ENCODE measurements around the gene SOX6. TPM values are rescaled to one million over a fixed set of nuclear protein-coding genes. Genes with fewer than 3 reads are reported as not detected.

Gene SOX6
- total RNA-seq, 1 experiment from 2014 or later = not detected

DNA sequence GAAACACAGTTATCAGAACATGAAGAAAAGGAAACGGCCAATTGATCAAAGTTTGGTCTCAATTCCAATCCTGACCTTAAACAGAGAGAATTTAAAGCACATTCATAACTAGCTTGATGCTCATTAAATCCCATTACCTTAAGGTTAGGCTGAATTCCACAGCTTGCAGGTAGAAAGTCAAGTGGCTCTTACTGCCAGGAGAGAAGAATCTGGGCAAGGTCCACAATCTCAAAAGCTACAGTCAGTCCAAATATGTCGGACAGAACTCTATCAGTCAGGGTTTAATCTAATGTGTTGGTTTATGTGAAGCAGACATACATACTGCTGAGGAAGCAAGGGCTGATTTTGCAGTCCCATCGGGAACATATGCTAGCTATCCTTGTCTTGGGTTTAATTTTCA is 348.8 kb downstream of the SOX6 start:
- H3K4me3 ChIP-seq = no peak overlapping the region
- H3K27me3 ChIP-seq = no peaks in the 10 kb centered on the region
- no peaks in the 10 kb centered on the region for H3K9me3 ChIP-seq
- DNase-seq = no peak
- H3K36me3 ChIP-seq = no peaks in the 10 kb centered on the region

DNA sequence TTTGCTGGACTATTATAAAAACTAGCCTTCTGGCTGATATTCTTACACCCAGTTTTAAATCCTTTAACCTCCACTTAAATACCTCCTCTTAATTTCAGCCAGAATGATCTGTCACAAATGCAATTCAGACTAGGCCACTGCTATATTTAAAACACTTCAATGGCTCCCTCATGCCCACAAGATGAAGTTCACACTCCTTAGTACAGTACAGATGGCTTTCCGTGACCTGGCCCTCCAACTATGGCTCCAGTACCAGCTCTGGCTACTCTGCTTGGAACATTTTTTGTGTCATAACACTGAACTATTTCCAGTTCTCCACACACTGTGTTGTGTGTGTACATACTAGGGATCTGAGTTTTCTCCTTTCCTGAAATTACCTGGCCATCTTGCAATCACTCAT is 353.4 kb downstream of the SOX6 start:
- H3K4me3 ChIP-seq = no peak overlapping the region
- no peak for DNase-seq

DNA sequence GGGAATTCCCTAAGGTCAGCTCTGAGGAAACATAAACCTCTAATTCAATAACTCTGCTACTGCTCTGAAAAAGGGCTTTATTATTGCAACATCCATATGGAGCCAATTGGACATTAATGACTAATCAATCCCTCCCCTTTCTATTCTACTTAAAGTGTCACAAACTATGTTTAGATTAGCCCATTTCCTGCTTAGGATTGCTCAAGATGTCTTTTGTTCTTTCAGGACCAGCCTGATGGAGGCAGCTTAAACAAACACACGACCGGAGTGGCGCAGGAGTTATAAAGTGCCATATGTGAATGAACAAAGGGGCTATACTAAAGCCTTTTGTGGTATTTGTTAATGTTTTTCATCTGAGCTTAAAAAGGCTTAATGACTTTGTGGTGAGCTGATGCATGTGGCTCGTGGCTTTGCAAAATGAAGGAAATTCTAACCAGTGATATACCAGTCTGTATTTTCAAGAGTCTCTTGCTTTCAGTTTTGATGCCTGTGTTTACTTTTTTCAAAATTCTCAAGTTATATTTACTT is 354.4 kb downstream of the SOX6 start:
- H3K4me3 ChIP-seq = peak overlapping the region; percentile 14; the same call in 1 of the 2 replicates
- DNase-seq = peak; percentile 30
- no peaks in the 10 kb centered on the region for H3K9me3 ChIP-seq
- no peaks in the 10 kb centered on the region for H3K27me3 ChIP-seq
- H3K36me3 ChIP-seq = no peaks in the 10 kb centered on the region

More for the DNA sequence above, 353.4 kb downstream of the SOX6 start:
- Histone ChIP-seq H3K36me3 (no peaks in the 10 kb centered on the region), H3K27me3 (no peaks in the 10 kb centered on the region), H3K9me3 (no peaks in the 10 kb centered on the region)

DNA sequence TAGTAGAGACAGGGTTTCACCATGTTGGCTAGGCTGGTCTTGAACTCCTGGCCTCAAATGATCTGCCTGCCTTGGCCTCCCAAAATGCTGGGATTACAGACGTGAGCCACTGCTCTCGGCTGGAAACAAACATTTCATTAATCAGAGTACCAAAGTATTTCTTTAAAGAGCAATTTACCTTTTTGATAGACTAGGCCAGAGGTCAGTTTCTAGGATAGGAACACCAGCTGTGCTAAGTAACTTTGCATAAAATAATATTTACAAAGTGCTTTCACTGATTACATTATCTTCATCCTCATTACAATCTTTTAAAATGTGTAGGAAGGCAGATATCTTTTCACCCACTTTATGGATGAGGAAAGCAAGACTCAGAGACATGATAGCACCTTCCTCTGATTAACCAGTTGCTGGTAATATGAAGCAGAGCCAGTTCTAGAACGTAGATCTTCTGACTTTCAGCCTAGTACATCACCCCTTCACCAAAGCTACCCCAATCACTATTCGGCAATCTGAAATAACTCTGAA is 355.2 kb downstream of the SOX6 start:
- Histone ChIP-seq H3K4me3 (no peak overlapping the region), H3K36me3 (no peaks in the 10 kb centered on the region), H3K9me3 (no peaks in the 10 kb centered on the region), H3K27me3 (no peaks in the 10 kb centered on the region)
- no peak for DNase-seq

DNA sequence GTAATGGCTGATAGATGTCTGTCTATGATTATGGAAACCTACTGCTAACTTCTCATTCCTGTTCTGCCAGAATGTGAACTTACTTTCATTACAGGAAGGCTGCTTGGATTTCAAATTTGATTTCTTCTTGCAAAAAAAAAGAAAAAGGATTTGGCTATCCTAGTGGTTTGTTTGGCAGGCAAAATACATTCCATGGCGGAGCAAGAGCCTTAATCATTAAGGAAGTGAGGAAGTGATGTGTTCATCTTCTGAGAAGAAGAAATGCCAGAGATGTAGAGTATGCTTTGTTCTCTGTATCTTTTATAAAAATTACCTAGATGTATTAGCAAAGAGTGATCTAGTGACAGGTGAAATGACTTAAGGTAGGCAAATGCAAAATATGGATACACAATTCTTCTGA is 356.3 kb downstream of the SOX6 start:
- Histone ChIP-seq H3K27me3 (no peaks in the 10 kb centered on the region), H3K36me3 (no peaks in the 10 kb centered on the region), H3K4me3 (no peak overlapping the region), H3K9me3 (no peaks in the 10 kb centered on the region)
- DNase-seq = peak; percentile 34

DNA sequence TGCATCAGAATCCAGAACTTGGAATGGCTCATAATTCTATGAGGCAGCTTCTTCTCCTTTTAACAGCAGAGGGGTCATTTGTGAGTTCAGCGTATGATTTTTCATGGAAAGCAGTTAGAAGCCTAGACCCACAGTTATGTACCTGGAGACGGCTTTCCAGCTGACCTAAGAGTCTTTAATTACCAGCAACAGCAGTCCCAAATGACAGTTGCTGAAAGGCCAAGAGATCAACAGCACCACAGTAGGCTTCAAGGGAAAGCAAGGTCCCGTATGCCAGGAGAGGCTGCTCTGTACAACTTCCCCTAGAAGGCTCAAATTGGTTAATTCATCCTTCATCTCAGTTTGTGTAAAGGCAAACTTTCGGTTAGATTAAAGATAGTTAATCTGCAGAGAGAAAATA is 363.0 kb downstream of the SOX6 start:
- Histone ChIP-seq H3K4me3 (no peak overlapping the region), H3K36me3 (no peaks in the 10 kb centered on the region), H3K27me3 (no peaks in the 10 kb centered on the region), H3K9me3 (no peaks in the 10 kb centered on the region)
- no peak for DNase-seq

DNA sequence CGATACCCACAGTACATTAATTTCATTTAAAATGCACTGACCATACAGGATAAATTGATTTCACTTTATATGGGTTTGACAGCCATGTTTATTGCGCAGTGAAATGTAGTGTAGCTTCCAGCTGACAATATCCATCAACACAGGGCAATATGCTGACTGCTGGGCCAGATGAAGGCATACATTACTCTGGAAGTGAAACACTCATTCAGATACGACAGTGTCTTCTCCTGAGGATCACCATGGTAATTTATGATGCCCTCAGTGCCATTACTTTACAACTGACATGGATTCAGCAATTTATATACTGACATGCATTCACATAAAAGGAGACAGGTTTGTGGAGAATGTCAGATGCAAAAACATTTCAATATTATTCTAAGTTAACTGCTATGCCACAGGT is 365.1 kb downstream of the SOX6 start:
- Histone ChIP-seq H3K36me3 (no peaks in the 10 kb centered on the region), H3K9me3 (no peaks in the 10 kb centered on the region), H3K27me3 (no peaks in the 10 kb centered on the region), H3K4me3 (no peak overlapping the region)
- DNase-seq = no peak

DNA sequence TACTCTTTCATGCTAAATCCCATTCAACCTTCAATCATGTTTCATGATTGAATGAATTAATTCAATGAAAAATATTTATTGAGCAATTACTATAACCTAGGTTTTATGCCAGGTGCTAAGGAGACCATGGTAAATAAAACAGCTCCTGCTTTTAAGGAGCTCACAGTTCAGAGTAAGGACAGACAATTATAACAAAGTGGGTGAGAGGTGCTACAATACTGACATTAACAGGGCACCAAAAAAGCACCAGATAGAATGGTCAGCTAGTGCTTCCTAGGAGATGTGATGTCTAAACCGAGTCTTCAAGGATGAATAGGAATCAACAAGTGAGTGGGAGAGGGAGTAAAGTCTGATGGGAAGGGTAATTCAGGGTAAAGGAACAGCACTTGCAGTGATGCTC is 366.7 kb downstream of the SOX6 start:
- DNase-seq = no peak
- H3K27me3 ChIP-seq = no peaks in the 10 kb centered on the region
- no peak overlapping the region for H3K4me3 ChIP-seq
- H3K9me3 ChIP-seq = no peaks in the 10 kb centered on the region
- H3K36me3 ChIP-seq = no peaks in the 10 kb centered on the region

DNA sequence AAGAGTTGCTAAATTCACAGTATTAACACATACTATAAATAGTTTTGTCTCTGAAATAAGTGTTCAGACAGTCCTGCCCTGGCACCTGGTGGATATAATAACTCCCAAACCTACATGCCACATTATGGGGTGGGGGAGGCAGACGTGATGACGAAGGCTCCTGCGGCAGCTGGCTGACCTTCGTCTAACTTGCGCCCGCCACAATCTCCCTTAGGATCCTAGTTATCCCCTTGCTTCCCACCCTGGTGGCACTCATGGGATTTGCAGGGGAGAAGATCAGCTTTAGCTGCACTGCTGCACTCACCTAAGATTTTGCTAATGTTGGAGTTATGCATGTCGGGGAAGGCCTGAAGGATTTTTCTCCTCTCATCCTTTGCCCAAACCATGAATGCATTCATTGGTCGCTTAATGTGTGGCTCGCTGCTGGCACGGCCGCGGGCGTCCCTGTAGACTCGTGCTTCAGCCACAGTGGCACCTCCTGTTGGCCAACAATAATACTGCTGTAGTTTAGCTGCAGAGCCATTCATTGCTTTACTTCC is 367.6 kb downstream of the SOX6 start:
- DNase-seq = no peak
- H3K36me3 ChIP-seq = no peaks in the 10 kb centered on the region
- H3K27me3 ChIP-seq = no peaks in the 10 kb centered on the region
- H3K4me3 ChIP-seq = no peak overlapping the region
- no peaks in the 10 kb centered on the region for H3K9me3 ChIP-seq

DNA sequence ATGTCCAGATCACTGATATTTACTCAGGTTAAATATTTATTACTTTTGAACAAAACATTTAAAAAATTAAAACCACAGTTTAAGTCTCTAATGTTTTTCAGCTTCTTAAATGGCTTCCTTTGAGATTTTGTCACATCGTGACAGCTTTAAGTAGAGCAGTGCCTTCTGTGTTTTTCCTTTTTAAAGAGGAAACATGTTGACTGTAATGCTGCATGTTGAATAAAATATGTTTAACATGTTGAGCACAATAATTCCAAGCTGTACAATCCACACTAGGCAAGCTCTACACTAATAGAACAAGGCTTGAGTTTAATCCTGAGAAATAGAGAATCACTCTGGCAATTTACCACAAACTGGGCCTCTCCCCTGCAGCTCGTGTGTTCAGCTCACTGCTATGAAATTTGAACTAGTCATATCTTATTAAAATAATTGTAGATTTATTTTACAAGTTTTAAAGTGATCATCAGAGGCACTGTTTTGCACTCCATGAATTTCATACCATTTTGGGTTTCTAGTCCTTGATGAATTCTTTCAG is 368.3 kb downstream of the SOX6 start:
- H3K36me3 ChIP-seq = no peaks in the 10 kb centered on the region
- H3K4me3 ChIP-seq = no peak overlapping the region
- H3K9me3 ChIP-seq = no peaks in the 10 kb centered on the region
- H3K27me3 ChIP-seq = no peaks in the 10 kb centered on the region
- no peak for DNase-seq

DNA sequence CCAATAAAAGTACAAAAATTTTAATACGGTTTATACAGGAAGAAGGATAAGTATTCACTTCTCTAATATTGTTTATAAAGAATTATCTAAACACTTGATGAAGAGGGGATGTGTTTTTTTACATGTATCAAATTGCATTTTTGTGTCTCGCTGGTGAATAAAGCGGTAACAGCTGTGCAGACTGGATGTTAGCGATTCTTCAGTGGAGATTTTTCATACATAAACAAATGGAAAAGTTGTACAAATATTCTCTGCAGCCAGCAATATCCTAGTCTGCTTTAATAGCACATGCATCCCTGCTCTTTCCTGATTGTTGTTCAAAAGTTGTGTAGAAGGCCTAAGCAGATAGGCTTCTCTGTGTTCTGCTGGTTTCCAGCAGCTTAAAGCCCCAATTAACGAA is 369.3 kb downstream of the SOX6 start:
- H3K36me3 ChIP-seq = no peaks in the 10 kb centered on the region
- no peak for DNase-seq
- no peak overlapping the region for H3K4me3 ChIP-seq
- H3K9me3 ChIP-seq = no peaks in the 10 kb centered on the region
- H3K27me3 ChIP-seq = no peaks in the 10 kb centered on the region

DNA sequence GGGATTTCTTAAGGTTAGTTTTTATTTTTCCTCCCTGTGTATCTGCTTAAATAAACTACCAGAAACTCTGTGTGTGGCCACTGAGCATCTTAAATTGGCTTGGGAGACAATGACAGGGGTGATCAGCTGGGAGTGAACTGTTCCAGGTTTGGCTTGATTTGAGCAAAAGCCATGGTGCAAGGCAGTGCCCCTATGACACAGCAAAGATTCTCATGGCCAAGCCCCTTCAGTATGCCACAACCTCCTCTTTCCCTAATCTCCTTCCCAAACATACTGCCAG is 370.5 kb downstream of the SOX6 start:
- DNase-seq = no peak
- no peak overlapping the region for H3K4me3 ChIP-seq
- no peaks in the 10 kb centered on the region for H3K36me3 ChIP-seq
- no peaks in the 10 kb centered on the region for H3K27me3 ChIP-seq
- H3K9me3 ChIP-seq = no peaks in the 10 kb centered on the region

DNA sequence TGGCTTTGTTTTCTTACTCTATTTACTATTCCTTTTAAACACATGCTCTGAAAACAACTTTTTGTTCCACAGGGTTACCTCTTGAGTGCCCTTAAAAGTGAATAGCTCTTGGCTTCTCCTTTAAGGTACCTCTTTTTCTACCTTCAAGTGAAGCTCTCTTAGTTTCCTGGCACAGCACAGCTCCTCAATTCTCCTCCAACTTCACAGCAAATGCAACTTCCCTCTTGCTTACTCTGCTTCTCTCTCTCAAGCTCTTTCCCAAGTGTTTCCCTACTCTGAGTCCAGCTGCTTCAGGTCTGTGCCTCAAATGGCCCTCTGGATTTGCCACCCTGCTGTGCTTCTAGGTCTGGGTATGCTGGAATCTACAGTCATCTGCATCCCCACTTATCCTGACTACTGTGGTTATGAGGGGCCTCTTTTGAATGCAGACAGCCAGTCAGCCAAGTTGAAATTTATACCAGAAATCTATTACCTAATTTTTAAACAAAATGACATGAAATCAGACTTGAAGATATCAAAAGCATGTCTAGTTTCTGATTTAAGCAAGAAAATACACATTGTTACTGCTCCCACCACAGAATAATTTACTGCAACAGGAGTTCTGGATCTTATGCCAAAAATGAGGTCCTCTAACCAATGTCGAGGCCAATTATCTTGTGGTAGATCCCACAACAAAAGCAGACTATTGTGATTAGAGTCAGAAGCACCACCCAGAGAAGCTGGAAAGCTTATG is 371.1 kb downstream of the SOX6 start:
- DNase-seq = no peak
- Histone ChIP-seq H3K4me3 (no peak overlapping the region), H3K9me3 (no peaks in the 10 kb centered on the region), H3K27me3 (no peaks in the 10 kb centered on the region), H3K36me3 (no peaks in the 10 kb centered on the region)

DNA sequence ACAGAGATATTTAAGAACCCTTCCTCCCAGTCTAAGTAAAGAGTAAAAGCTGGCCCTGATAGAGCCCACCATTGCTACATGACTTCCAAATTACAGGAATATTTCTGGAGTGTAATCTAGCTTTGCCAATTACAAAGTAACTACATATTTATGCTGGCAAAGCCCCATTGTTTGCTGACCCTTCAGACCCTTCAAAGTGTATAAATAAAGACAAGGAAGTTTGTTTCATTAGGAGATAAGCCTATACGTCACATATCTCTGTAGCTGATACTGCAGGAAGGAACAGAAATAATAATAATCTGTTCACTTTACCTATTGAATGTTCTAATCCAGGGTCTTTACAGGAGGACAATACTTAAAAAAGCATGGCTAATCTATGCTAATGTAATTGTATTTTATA is 375.1 kb downstream of the SOX6 start:
- Histone ChIP-seq H3K27me3 (no peaks in the 10 kb centered on the region), H3K9me3 (no peaks in the 10 kb centered on the region), H3K36me3 (no peaks in the 10 kb centered on the region), H3K4me3 (no peak overlapping the region)
- no peak for DNase-seq

DNA sequence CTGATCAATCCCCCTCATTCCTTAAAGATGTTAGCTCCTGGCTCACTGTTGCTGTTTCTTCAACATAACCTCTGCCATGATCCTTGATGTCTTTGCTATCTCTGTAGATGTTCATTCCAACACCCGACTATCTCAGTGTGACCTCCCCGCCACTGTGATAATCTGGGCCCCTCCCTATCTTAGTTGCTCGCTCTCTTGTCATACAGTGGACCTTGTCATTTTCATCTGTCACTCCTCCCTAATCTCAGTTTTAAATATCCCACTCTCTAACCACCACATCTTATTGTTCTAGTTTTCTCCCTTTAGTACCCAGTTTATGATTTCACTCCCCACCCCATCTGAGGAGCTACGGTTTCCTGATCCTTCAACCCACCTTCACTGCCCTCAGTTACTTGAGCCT is 379.2 kb downstream of the SOX6 start:
- no peaks in the 10 kb centered on the region for H3K36me3 ChIP-seq
- DNase-seq = no peak
- H3K4me3 ChIP-seq = no peak overlapping the region

DNA sequence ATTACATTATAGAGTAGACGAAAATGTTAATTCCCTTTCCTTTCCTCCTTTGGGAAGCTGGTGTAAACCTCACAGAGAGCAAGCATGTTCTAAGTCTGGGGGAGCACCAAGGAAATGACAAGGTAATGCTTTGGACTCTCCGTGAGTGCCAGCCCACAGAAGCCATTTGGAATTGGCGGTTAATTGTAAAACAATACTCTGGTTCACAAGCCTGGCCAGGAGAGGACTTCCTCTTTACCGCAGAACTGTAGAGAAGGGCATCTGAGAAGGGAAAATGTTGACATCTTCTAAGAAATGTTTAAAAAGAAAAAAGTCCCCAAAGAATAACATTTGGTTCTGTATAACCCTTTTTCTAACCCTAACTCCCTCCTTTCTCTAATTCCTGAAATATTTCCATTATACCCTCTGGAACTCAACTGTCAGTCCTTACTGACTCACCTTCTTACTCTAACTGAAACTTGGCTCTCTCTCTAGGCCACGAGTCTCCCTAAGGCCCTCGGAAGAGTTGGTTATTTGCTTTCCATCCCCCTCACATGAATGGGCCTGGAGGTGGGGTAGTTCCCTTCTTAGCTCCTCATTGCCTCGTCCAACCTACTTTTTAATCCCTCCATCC is 379.8 kb downstream of the SOX6 start:
- DNase-seq = peak; percentile 48
- H3K36me3 ChIP-seq = no peaks in the 10 kb centered on the region
- H3K9me3 ChIP-seq = no peaks in the 10 kb centered on the region
- no peaks in the 10 kb centered on the region for H3K27me3 ChIP-seq
- H3K4me3 ChIP-seq = no peak overlapping the region

More for the DNA sequence above, 379.2 kb downstream of the SOX6 start:
- Histone ChIP-seq H3K27me3 (no peaks in the 10 kb centered on the region), H3K9me3 (no peaks in the 10 kb centered on the region)

DNA sequence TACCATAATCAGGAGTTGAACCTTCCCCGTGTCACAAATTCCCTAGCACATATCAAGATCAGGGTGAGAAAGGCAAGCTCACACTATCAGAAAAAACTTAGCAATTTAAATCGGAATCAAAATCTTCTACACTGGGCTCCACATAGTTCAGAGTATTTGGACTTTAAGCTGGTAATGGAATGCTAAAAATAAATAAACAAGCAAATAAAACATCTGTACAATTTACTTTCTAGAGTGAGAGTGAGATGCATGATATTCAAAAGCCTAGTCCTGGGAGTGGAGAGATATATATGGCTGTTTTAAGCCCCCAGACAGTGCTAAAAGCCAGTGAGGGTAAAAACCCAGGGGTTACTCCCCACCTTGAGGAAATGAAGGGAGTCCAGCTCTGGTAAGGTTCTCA is 380.6 kb downstream of the SOX6 start:
- Histone ChIP-seq H3K27me3 (no peaks in the 10 kb centered on the region), H3K4me3 (no peak overlapping the region), H3K9me3 (no peaks in the 10 kb centered on the region), H3K36me3 (no peaks in the 10 kb centered on the region)
- DNase-seq = no peak

DNA sequence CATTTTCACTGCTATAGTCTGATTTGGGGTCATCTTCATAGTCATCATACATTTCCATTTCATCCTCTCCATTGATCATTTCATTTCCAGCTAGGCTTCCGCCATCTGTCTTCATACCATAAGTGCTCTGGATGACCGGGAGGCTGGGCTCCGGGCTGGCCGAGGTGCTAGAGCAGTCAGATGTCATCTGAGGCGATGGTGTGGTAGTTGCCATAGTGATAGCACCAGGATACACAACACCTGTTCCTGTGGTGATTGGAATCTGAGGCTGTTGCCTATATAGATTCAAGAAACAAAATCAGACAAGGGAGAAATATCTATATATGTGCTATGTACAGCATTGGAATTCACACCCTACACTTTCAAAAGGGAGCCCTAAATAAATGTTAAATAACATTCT is 383.5 kb downstream of the SOX6 start:
- Histone ChIP-seq H3K27me3 (no peaks in the 10 kb centered on the region), H3K36me3 (no peaks in the 10 kb centered on the region), H3K9me3 (no peaks in the 10 kb centered on the region), H3K4me3 (no peak overlapping the region)
- no peak for DNase-seq
